KMS-11 (cell line): ENCODE results near the gene SLC22A6.
"Not testable (repeated sequence)": the region's sequence is repeated elsewhere in the genome, so short reads cannot be mapped to it uniquely, and the experiment has no call there.

Source experiments
- H2AFZ ChIP-seq: fragments of 200-600 bp; sonication (generic); 2 replicates; pipeline ENCODE4 v1.6.1; 2016; ENCODE audit warnings: antibody characterized with exemption, mixed run types, low read depth
- H3K27ac ChIP-seq: fragments of 200-600 bp; sonication (generic); 2 replicates; pipeline ENCODE4 v1.6.1; 2016; ENCODE audit warnings: mild to moderate bottlenecking, mixed run types
- H3K27me3 ChIP-seq: fragments of 200-600 bp; sonication (generic); 2 replicates; pipeline ENCODE4 v1.6.1; 2017; ENCODE audit warnings: mild to moderate bottlenecking, low read depth, mixed run types, moderate library complexity; ENCODE audit not compliant: insufficient read depth
- H3K36me3 ChIP-seq: fragments of 200-600 bp; sonication (generic); 2 replicates; pipeline ENCODE4 v1.6.1; 2017; ENCODE audit warnings: mild to moderate bottlenecking, mixed run types; ENCODE audit not compliant: insufficient read depth
- H3K4me1 ChIP-seq: fragments of 200-600 bp; sonication (generic); 2 replicates; pipeline ENCODE4 v1.6.1; 2016; ENCODE audit warnings: mild to moderate bottlenecking, low read depth, mixed run types; ENCODE audit not compliant: poor library complexity, severe bottlenecking
- H3K4me2 ChIP-seq: fragments of 200-600 bp; sonication (generic); 2 replicates; pipeline ENCODE4 v1.7.0; 2016; ENCODE audit warnings: mild to moderate bottlenecking, mixed run types
- H3K4me3 ChIP-seq: fragments of 200-600 bp; sonication (generic); IDR thresholded peaks from 2 replicates; pipeline ENCODE4 v1.6.1; 2017; ENCODE audit warnings: low read depth, low read length, mixed read lengths; ENCODE audit not compliant: insufficient read depth
- H3K79me2 ChIP-seq: fragments of 200-600 bp; sonication (generic); 2 replicates; pipeline ENCODE4 v1.6.1; 2016; ENCODE audit warnings: low read depth, mixed run types; ENCODE audit not compliant: insufficient read depth
- H3K9ac ChIP-seq: fragments of 200-600 bp; sonication (generic); 2 replicates; pipeline ENCODE4 v1.6.1; 2016; ENCODE audit warnings: mild to moderate bottlenecking, mixed run types
- H4K20me1 ChIP-seq: fragments of 200-600 bp; sonication (generic); 2 replicates; pipeline ENCODE4 v1.6.1; 2016; ENCODE audit warnings: mild to moderate bottlenecking, mixed run types; ENCODE audit not compliant: insufficient read depth
- TF ChIP-seq, protein P1 (sequence below): fragments of 200-600 bp; sonication (generic); conservative IDR thresholded peaks from 2 replicates; pipeline ENCODE4 v1.6.1; 2017; ENCODE audit warnings: low read depth, mild to moderate bottlenecking, antibody characterized with exemption, low read length, moderate library complexity, mixed read lengths

The SLC22A6 gene

GRCh38 chr11:62954478-62954877 is 30.3 kb downstream of the SLC22A6 start:
- Histone ChIP-seq H4K20me1 (no peaks in the 10 kb centered on the region), H3K4me2 (no peak overlapping the region), H3K4me1 (no peaks in the 10 kb centered on the region), H3K36me3 (no peaks in the 10 kb centered on the region), H3K4me3 (no peak overlapping the region), H2AFZ (no peak overlapping the region), H3K79me2 (no peaks in the 10 kb centered on the region), H3K27ac (no peak overlapping the region), H3K9ac (no peak overlapping the region), H3K27me3 (no peaks in the 10 kb centered on the region)
- TF ChIP-seq, protein P1, sequence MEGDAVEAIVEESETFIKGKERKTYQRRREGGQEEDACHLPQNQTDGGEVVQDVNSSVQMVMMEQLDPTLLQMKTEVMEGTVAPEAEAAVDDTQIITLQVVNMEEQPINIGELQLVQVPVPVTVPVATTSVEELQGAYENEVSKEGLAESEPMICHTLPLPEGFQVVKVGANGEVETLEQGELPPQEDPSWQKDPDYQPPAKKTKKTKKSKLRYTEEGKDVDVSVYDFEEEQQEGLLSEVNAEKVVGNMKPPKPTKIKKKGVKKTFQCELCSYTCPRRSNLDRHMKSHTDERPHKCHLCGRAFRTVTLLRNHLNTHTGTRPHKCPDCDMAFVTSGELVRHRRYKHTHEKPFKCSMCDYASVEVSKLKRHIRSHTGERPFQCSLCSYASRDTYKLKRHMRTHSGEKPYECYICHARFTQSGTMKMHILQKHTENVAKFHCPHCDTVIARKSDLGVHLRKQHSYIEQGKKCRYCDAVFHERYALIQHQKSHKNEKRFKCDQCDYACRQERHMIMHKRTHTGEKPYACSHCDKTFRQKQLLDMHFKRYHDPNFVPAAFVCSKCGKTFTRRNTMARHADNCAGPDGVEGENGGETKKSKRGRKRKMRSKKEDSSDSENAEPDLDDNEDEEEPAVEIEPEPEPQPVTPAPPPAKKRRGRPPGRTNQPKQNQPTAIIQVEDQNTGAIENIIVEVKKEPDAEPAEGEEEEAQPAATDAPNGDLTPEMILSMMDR: no peak

DNA sequence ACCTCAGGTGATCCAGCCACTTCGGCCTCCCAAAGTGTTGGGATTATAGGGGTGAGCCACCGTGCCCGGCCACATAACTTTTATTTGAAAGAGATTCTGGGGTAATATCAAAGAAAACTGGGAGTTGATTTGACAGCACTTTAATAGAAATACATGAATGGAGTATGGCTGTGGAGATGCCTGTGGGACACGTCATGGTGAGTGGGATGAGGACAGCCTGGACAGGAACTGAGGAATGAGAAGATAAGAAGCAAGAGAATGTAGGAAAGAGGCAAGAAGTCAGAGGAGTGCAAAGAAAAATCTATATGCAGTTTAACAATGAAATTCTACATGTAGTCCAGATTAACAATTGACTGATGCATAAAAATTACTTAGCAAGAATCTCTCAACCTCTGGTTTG is 31.0 kb downstream of the SLC22A6 start:
- Histone ChIP-seq H3K4me2 (no peak overlapping the region), H3K36me3 (no peaks in the 10 kb centered on the region), H4K20me1 (no peaks in the 10 kb centered on the region), H2AFZ (no peak overlapping the region), H3K79me2 (no peaks in the 10 kb centered on the region), H3K4me3 (no peak overlapping the region), H3K9ac (no peak overlapping the region), H3K27me3 (no peaks in the 10 kb centered on the region), H3K4me1 (no peaks in the 10 kb centered on the region), H3K27ac (no peak overlapping the region)
- TF ChIP-seq, protein P1: no peak

DNA sequence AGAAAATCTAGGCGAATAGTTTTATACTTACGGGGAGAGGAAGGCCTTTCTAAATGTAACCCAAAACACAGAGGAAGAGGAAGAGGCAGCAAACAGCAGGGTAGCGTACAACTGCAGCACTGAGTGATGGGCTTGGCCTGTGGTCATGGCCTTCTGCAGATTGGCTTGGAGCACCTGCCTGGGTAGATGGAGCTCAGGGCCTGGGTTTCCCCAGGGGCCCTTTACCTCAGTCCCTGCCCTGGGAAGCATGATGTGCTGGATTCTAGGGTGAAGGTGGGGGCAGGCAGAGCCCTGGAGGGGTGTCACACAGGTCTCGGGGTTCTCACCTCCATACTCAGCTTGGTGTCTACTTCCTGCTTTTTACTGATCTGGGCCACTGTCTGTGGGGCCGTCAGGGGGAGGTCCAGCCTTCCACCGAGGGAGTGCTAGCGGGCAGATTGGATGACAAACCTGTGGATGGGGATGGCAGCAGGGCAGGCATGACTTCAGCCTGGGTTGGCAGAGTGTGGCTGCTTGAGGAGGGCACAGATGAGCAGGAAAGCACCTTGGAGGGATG is 35.9 kb downstream of the SLC22A6 start:
- H3K27me3 ChIP-seq: no peaks in the 10 kb centered on the region
- no peak overlapping the region for H3K4me2 ChIP-seq
- TF ChIP-seq, protein P1: no peak

DNA sequence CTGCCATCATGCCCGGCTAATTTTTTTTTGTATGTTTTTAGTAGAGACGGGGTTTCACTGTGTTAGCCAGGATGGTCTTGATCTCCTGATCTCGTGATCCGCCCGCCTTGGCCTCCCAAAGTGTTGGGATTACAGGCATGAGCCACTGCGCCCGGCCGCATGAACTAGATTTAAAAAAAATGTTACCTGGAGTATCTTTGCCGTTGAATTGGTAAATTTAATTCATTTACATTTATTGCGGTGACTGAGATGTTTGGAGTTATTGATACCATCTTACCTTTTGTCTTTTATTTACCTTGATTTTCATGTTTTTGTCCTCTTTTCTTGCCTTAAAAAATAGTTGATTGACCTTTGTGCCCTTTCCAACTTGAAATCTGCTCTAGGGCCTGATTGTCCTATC is 39.2 kb downstream of the SLC22A6 start:
- not testable (repeated sequence) for H3K4me3 ChIP-seq, H3K4me2 ChIP-seq, H3K79me2 ChIP-seq, H3K27me3 ChIP-seq, H2AFZ ChIP-seq, H3K4me1 ChIP-seq, H3K36me3 ChIP-seq, H4K20me1 ChIP-seq, H3K9ac ChIP-seq, H3K27ac ChIP-seq

More for the DNA sequence above, 35.9 kb downstream of the SLC22A6 start:
- H2AFZ ChIP-seq: no peak overlapping the region
- H3K4me3 ChIP-seq: no peak overlapping the region
- H3K36me3 ChIP-seq: no peaks in the 10 kb centered on the region
- no peak overlapping the region for H3K9ac ChIP-seq
- no peak overlapping the region for H3K27ac ChIP-seq
- no peaks in the 10 kb centered on the region for H3K4me1 ChIP-seq
- no peaks in the 10 kb centered on the region for H4K20me1 ChIP-seq
- H3K79me2 ChIP-seq: no peaks in the 10 kb centered on the region

- H2AFZ ChIP-seq, H3K9ac ChIP-seq, H3K4me2 ChIP-seq, H3K36me3 ChIP-seq, H3K79me2 ChIP-seq, H3K27me3 ChIP-seq, H3K4me3 ChIP-seq, H3K4me1 ChIP-seq, H3K27ac ChIP-seq, H4K20me1 ChIP-seq: not testable (repeated sequence)
Observed at GRCh38 chr11:62937528-62937927, 47.2 kb downstream of the SLC22A6 start.
